Fibroblast of pulmonary artery (primary cell): ENCODE results near the gene BEND3.

ENCODE experiments used
- DNase-seq: peaks from one replicate; pipeline ENCODE4 v3.0.0-alpha.2; 2010; ENCODE audit warnings: low read depth
- H3K4me3 ChIP-seq: replicated peaks from 2 replicates; pipeline ENCODE4 v1.5.1; 2011; ENCODE audit warnings: low read depth, mild to moderate bottlenecking, control low read depth, low read length, moderate library complexity
- CTCF ChIP-seq: IDR thresholded peaks from 2 replicates; pipeline ENCODE4 v1.5.1; 2011; ENCODE audit warnings: mild to moderate bottlenecking, control low read depth, low read length, inconsistent platforms; ENCODE audit errors: missing control alignments

Gene BEND3

GRCh38 chr6:107110200-107110599 lies 5.1 kb downstream of the BEND3 start:
- no peak for TF ChIP-seq CTCF
- H3K4me3 ChIP-seq = no peak overlapping the region
- no peak for DNase-seq

GRCh38 chr6:107108201-107108890 lies 7.0 kb downstream of the BEND3 start:
- TF ChIP-seq CTCF = no peak
- no peak for DNase-seq

GRCh38 chr6:107107791-107108190 lies 7.5 kb downstream of the BEND3 start:
- no peak overlapping the region for H3K4me3 ChIP-seq
- DNase-seq = no peak
- no peak for TF ChIP-seq CTCF

More at GRCh38 chr6:107108201-107108890, 7.0 kb downstream of the BEND3 start:
- no peak overlapping the region for H3K4me3 ChIP-seq

- TF ChIP-seq CTCF = no peak
- H3K4me3 ChIP-seq = no peak overlapping the region
- no peak for DNase-seq
Observed at GRCh38 chr6:107106165-107106564, 9.2 kb downstream of the BEND3 start.

- no peak for TF ChIP-seq CTCF
- no peak for DNase-seq
- no peak overlapping the region for H3K4me3 ChIP-seq
Observed at GRCh38 chr6:107105511-107106116, 9.7 kb downstream of the BEND3 start.

- H3K4me3 ChIP-seq = no peak overlapping the region
- DNase-seq = no peak
- TF ChIP-seq CTCF = no peak
Observed at GRCh38 chr6:107103082-107103481, 12.2 kb downstream of the BEND3 start.

GRCh38 chr6:107102414-107102805 lies 12.9 kb downstream of the BEND3 start:
- no peak for DNase-seq
- TF ChIP-seq CTCF = no peak
- no peak overlapping the region for H3K4me3 ChIP-seq
